Mesenchymal stem cell (in vitro differentiated cells and primary cell): ENCODE results near the gene PGPEP1.

ENCODE experiments used
- DNase-seq: peaks from one replicate; pipeline ENCODE4 v3.0.0-alpha.2; 2013
- H2AFZ ChIP-seq: one replicate; pipeline ENCODE4 v1.6.1; 2013; ENCODE audit warnings: low read depth, mild to moderate bottlenecking, control low read depth, inconsistent platforms, low read length, moderate library complexity
- H2AK5ac ChIP-seq: 2 replicates; pipeline ENCODE4 v1.6.1; 2013; ENCODE audit warnings: low read length, moderate library complexity, mild to moderate bottlenecking, inconsistent platforms; ENCODE audit not compliant: severe bottlenecking
- H2BK120ac ChIP-seq: one replicate; pipeline ENCODE4 v1.6.1; 2013; ENCODE audit warnings: low read depth, mild to moderate bottlenecking, inconsistent platforms, low read length, moderate library complexity
- H2BK12ac ChIP-seq, 2 experiments: one replicate each; pipeline ENCODE4 v1.6.1; 2013; ENCODE audit warnings: inconsistent platforms in 2 of 2, low read length in 2 of 2, mild to moderate bottlenecking in 2 of 2, moderate library complexity in 2 of 2, control low read depth in 1 of 2
- H2BK15ac ChIP-seq: one replicate; pipeline ENCODE4 v1.6.1; 2013; ENCODE audit warnings: mild to moderate bottlenecking, low read depth, inconsistent platforms; ENCODE audit not compliant: poor library complexity, severe bottlenecking
- H2BK5ac ChIP-seq: 2 replicates; pipeline ENCODE4 v1.6.1; 2013; ENCODE audit warnings: low read depth, mild to moderate bottlenecking, low read length, control low read depth, inconsistent platforms; ENCODE audit not compliant: poor library complexity, severe bottlenecking
- H3K14ac ChIP-seq, 2 experiments: one replicate each; pipeline ENCODE4 v1.6.1; 2013; ENCODE audit warnings: inconsistent platforms in 2 of 2, low read length in 2 of 2, control low read depth in 1 of 2, mild to moderate bottlenecking in 1 of 2, moderate library complexity in 1 of 2
- H3K18ac ChIP-seq, 2 experiments: one replicate each; pipeline ENCODE4 v1.6.1; 2013; ENCODE audit warnings: inconsistent platforms in 2 of 2, low read length in 2 of 2, control low read depth in 1 of 2, low read depth in 1 of 2, mild to moderate bottlenecking in 1 of 2
- H3K23ac ChIP-seq, 2 experiments: one replicate each; pipeline ENCODE4 v1.6.1; 2013; ENCODE audit warnings: inconsistent platforms in 2 of 2, low read length in 2 of 2, mild to moderate bottlenecking in 2 of 2, moderate library complexity in 2 of 2, control low read depth in 1 of 2
- H3K27ac ChIP-seq: 2 replicates; pipeline ENCODE4 v1.5.1; 2013; ENCODE audit warnings: mild to moderate bottlenecking, moderate library complexity, low read length, control low read depth, inconsistent platforms; ENCODE audit not compliant: poor library complexity, severe bottlenecking
- H3K27me3 ChIP-seq, 2 experiments: 2 replicates each; pipeline versions ENCODE4 v1.6.1 to v1.7.0; 2013; ENCODE audit warnings: low read length in 2 of 2, mild to moderate bottlenecking in 2 of 2, moderate library complexity in 2 of 2, control low read depth in 1 of 2, inconsistent platforms in 1 of 2; ENCODE audit not compliant: control insufficient read depth in 1 of 2, insufficient read depth in 1 of 2
- H3K36me3 ChIP-seq, 2 experiments: 2 replicates each; pipeline versions ENCODE4 v1.6.1 to v1.7.0; 2013; ENCODE audit warnings: low read length in 2 of 2, control low read depth in 1 of 2, inconsistent platforms in 1 of 2, low read depth in 1 of 2, mild to moderate bottlenecking in 1 of 2; ENCODE audit not compliant: insufficient read depth in 2 of 2, control insufficient read depth in 1 of 2
- H3K4ac ChIP-seq, 2 experiments: one replicate each; pipeline ENCODE4 v1.6.1; 2013; ENCODE audit warnings: inconsistent platforms in 2 of 2, low read length in 2 of 2, mild to moderate bottlenecking in 2 of 2, moderate library complexity in 2 of 2, control low read depth in 1 of 2, low read depth in 1 of 2
- H3K4me1 ChIP-seq: 2 replicates; pipeline ENCODE4 v1.6.1; 2013; ENCODE audit warnings: low read depth, low read length, control low read depth; ENCODE audit not compliant: control insufficient read depth, insufficient read depth
- H3K4me2 ChIP-seq: 2 replicates; pipeline ENCODE4 v1.6.1; 2013; ENCODE audit warnings: low read length, mild to moderate bottlenecking, inconsistent platforms; ENCODE audit not compliant: poor library complexity, severe bottlenecking
- H3K4me3 ChIP-seq, 2 experiments: 2 replicates each; pipeline versions ENCODE4 v1.5.1 to v1.7.0; 2013; ENCODE audit warnings: low read length in 2 of 2, mild to moderate bottlenecking in 2 of 2, control low read depth in 1 of 2, low read depth in 1 of 2; ENCODE audit not compliant: insufficient read depth in 1 of 2
- H3K79me1 ChIP-seq: replicated peaks from 2 replicates; pipeline ENCODE4 v1.6.1; 2013; ENCODE audit warnings: mild to moderate bottlenecking, control low read depth, low read length, inconsistent platforms; ENCODE audit not compliant: poor library complexity, severe bottlenecking
- H3K9ac ChIP-seq: 2 replicates; pipeline ENCODE4 v1.7.0; 2013; ENCODE audit warnings: mild to moderate bottlenecking, low read length, moderate library complexity
- H3K9me3 ChIP-seq: 2 replicates; pipeline ENCODE4 v1.7.0; 2013; ENCODE audit warnings: mild to moderate bottlenecking, low read length; ENCODE audit not compliant: control insufficient read depth
- H4K8ac ChIP-seq: one replicate; pipeline ENCODE4 v1.6.1; 2013; ENCODE audit warnings: inconsistent platforms, mild to moderate bottlenecking, low read length, moderate library complexity
- H4K91ac ChIP-seq: one replicate; pipeline ENCODE4 v1.6.1; 2013; ENCODE audit warnings: mild to moderate bottlenecking, low read length, inconsistent platforms
- WGBS: methylation state at CpG from one replicate; pipeline ENCODE4 v1.1.7; 2013; ENCODE audit warnings: mixed read lengths; 5-methylcytosine and 5-hydroxymethylcytosine counted together

Gene PGPEP1

GRCh38 chr19:18373892-18374629 lies 33.7 kb downstream of the PGPEP1 start:
- Histone ChIP-seq H2BK15ac (peak overlapping the region; percentile 83), H3K4me1 (peaks cover 26% of the 10 kb centered on the region), H2BK5ac (peak overlapping the region; percentile 98), H3K9me3 (no peaks in the 10 kb centered on the region), H2BK12ac (peak overlapping the region; percentile 98 to 99), H3K9ac (peak overlapping the region; percentile 87), H2BK120ac (peak overlapping the region; percentile 82), H3K27me3 (no peaks in the 10 kb centered on the region), H4K8ac (peak overlapping the region; percentile 96), H3K14ac (peak overlapping the region in 1 of 2 experiments; percentile 96), H3K36me3 (peaks cover 0 to 4% of the 10 kb centered on the region in 2 experiments), H3K23ac (peak overlapping the region in 1 of 2 experiments; percentile 94), H3K79me1 (peaks cover 2% of the 10 kb centered on the region), H2AFZ (no peak overlapping the region), H3K4ac (peak overlapping the region; percentile 89 to 99), H2AK5ac (peak overlapping the region; percentile 84), H4K91ac (peak overlapping the region; percentile 99), H3K18ac (peak overlapping the region; percentile 96 to 98), H3K4me2 (no peak overlapping the region), H3K27ac (peak overlapping the region; percentile 99), H3K4me3 (peak overlapping the region in 1 of 2 experiments; percentile 26)
- WGBS: 22% methylated on average over 10 of the region's 17 CpGs
- DNase-seq: peak; percentile 99

- H3K27me3 ChIP-seq: no peaks in the 10 kb centered on the region
- H3K9ac ChIP-seq: no peak overlapping the region
- H3K18ac ChIP-seq: no peak overlapping the region
- no peak overlapping the region for H4K91ac ChIP-seq
- H3K4me1 ChIP-seq: peaks cover 36% of the 10 kb centered on the region
- no peak overlapping the region for H2BK120ac ChIP-seq
- no peak overlapping the region for H3K4ac ChIP-seq
- no peak for DNase-seq
- H3K9me3 ChIP-seq: no peaks in the 10 kb centered on the region
- no peak overlapping the region for H2BK12ac ChIP-seq
- no peak overlapping the region for H2BK15ac ChIP-seq
- peak overlapping the region; percentile 1 for H2BK5ac ChIP-seq
- H4K8ac ChIP-seq: no peak overlapping the region
- no peaks in the 10 kb centered on the region for H3K36me3 ChIP-seq
- no peak overlapping the region for H3K14ac ChIP-seq
- WGBS: 96% methylated on average over 6 of the region's 6 CpGs
- H3K27ac ChIP-seq: peak overlapping the region; percentile 64
- no peak overlapping the region for H3K23ac ChIP-seq
- peak overlapping the region; percentile 94 for H2AK5ac ChIP-seq
- no peak overlapping the region for H2AFZ ChIP-seq
- H3K79me1 ChIP-seq: peaks cover 2% of the 10 kb centered on the region
- no peak overlapping the region for H3K4me2 ChIP-seq
- H3K4me3 ChIP-seq: no peak overlapping the region
These were observed 36.6 kb downstream of the PGPEP1 start for GRCh38 chr19:18377026-18377425.

- peak; percentile 71 for DNase-seq
- H3K27me3 ChIP-seq: no peaks in the 10 kb centered on the region
- peak overlapping the region; percentile 86 for H4K91ac ChIP-seq
- H3K14ac ChIP-seq: no peak overlapping the region
- H2BK120ac ChIP-seq: peak overlapping the region; percentile 44
- H2BK5ac ChIP-seq: peak overlapping the region; percentile 87
- no peak overlapping the region for H3K4me2 ChIP-seq
- no peaks in the 10 kb centered on the region for H3K79me1 ChIP-seq
- H3K9ac ChIP-seq: peak overlapping the region; percentile 84
- peak overlapping the region; percentile 32 for H4K8ac ChIP-seq
- peaks cover 0 to 2% of the 10 kb centered on the region in 2 experiments for H3K36me3 ChIP-seq
- peak overlapping the region; percentile 70 to 92 for H2BK12ac ChIP-seq
- H3K4me3 ChIP-seq: no peak overlapping the region
- H3K4ac ChIP-seq: peak overlapping the region; percentile 49 to 57
- WGBS: 76% methylated on average over 20 of the region's 22 CpGs
- no peak overlapping the region for H3K23ac ChIP-seq
- no peak overlapping the region for H2AFZ ChIP-seq
- peak overlapping the region; percentile 80 for H3K27ac ChIP-seq
- H2BK15ac ChIP-seq: peak overlapping the region; percentile 39
- H3K18ac ChIP-seq: peak overlapping the region; percentile 64 to 68
- peak overlapping the region; percentile 97 for H2AK5ac ChIP-seq
- peaks cover 31% of the 10 kb centered on the region for H3K4me1 ChIP-seq
- H3K9me3 ChIP-seq: no peaks in the 10 kb centered on the region
These were observed 39.7 kb downstream of the PGPEP1 start for GRCh38 chr19:18379803-18380747.

GRCh38 chr19:18380843-18381242 lies 40.4 kb downstream of the PGPEP1 start:
- Histone ChIP-seq H3K9me3 (no peaks in the 10 kb centered on the region), H3K14ac (no peak overlapping the region), H2AFZ (no peak overlapping the region), H3K79me1 (no peaks in the 10 kb centered on the region), H4K8ac (peak overlapping the region; percentile 19), H3K27ac (peak overlapping the region; percentile 80), H3K27me3 (no peaks in the 10 kb centered on the region), H3K9ac (peak overlapping the region; percentile 84), H3K4ac (peak overlapping the region; percentile 49 to 52), H3K23ac (no peak overlapping the region), H2BK5ac (peak overlapping the region; percentile 57), H3K4me2 (no peak overlapping the region), H4K91ac (peak overlapping the region; percentile 23), H2BK120ac (peak overlapping the region; percentile 44), H3K36me3 (peaks cover 0 to 5% of the 10 kb centered on the region in 2 experiments), H2AK5ac (peak overlapping the region; percentile 77), H3K4me3 (no peak overlapping the region), H3K4me1 (peaks cover 34% of the 10 kb centered on the region), H3K18ac (peak overlapping the region; percentile 11 to 40), H2BK15ac (peak overlapping the region; percentile 55), H2BK12ac (peak overlapping the region; percentile 70 to 89)
- no peak for DNase-seq
- WGBS: 72% methylated on average over 3 of the region's 3 CpGs
